Measurements from ENCODE around the gene NPC1.

The NPC1 gene

GRCh38 chr18:23572570-23572969, 13.7 kb downstream of the NPC1 start:
- DNase-seq (ENCODE audit: low read depth): no peak
- TF ChIP-seq MAX (IDR thresholded peaks at IDR 0.05; ENCODE audit: low read depth, low read length) (no peak), POLR2A (IDR thresholded peaks at IDR 0.05; ENCODE audit: extremely low read depth, insufficient read length) (no peak), MYC (IDR thresholded peaks at IDR 0.05; ENCODE audit: low read depth, low read length) (no peak), CTCF (IDR thresholded peaks at IDR 0.05; ENCODE audit: low read depth, low read length) (no peak)
- no peak overlapping the region for H3K4me3 ChIP-seq (ENCODE audit: low read depth, low read length)

- no peak for DNase-seq (ENCODE audit: low read depth)
Measured at GRCh38 chr18:23572012-23572411, 14.3 kb downstream of the NPC1 start.

GRCh38 chr18:23570912-23571504, 15.3 kb downstream of the NPC1 start:
- H3K4me3 ChIP-seq (ENCODE audit: low read depth, low read length): no peak overlapping the region
- no peak for DNase-seq (ENCODE audit: low read depth)
- TF ChIP-seq POLR2A (IDR thresholded peaks at IDR 0.05; ENCODE audit: extremely low read depth, insufficient read length) (no peak), MYC (IDR thresholded peaks at IDR 0.05; ENCODE audit: low read depth, low read length) (no peak)

More at GRCh38 chr18:23572012-23572411, 14.3 kb downstream of the NPC1 start:
- TF ChIP-seq CTCF (IDR thresholded peaks at IDR 0.05; ENCODE audit: low read depth, low read length) (no peak), MAX (IDR thresholded peaks at IDR 0.05; ENCODE audit: low read depth, low read length) (no peak), POLR2A (IDR thresholded peaks at IDR 0.05; ENCODE audit: extremely low read depth, insufficient read length) (no peak), MYC (IDR thresholded peaks at IDR 0.05; ENCODE audit: low read depth, low read length) (no peak)
- no peak overlapping the region for H3K4me3 ChIP-seq (ENCODE audit: low read depth, low read length)

GRCh38 chr18:23569299-23570063, 16.8 kb downstream of the NPC1 start:
- no peak for TF ChIP-seq CTCF (IDR thresholded peaks at IDR 0.05; ENCODE audit: low read depth, low read length)
- no peak for TF ChIP-seq MYC (IDR thresholded peaks at IDR 0.05; ENCODE audit: low read depth, low read length)
- TF ChIP-seq MAX (IDR thresholded peaks at IDR 0.05; ENCODE audit: low read depth, low read length): no peak
- no peak for TF ChIP-seq POLR2A (IDR thresholded peaks at IDR 0.05; ENCODE audit: extremely low read depth, insufficient read length)
- no peak for DNase-seq (ENCODE audit: low read depth)
- no peak overlapping the region for H3K4me3 ChIP-seq (ENCODE audit: low read depth, low read length)

- TF ChIP-seq MAX (IDR thresholded peaks at IDR 0.05; ENCODE audit: low read depth, low read length) (no peak), CTCF (IDR thresholded peaks at IDR 0.05; ENCODE audit: low read depth, low read length) (no peak), POLR2A (IDR thresholded peaks at IDR 0.05; ENCODE audit: extremely low read depth, insufficient read length) (no peak)
- no peak for DNase-seq (ENCODE audit: low read depth)
- H3K4me3 ChIP-seq (ENCODE audit: low read depth, low read length): no peak overlapping the region
Measured at GRCh38 chr18:23568281-23569138, 17.8 kb downstream of the NPC1 start.

GRCh38 chr18:23567671-23568070, 18.6 kb downstream of the NPC1 start:
- H3K4me3 ChIP-seq (ENCODE audit: low read depth, low read length): no peak overlapping the region
- no peak for TF ChIP-seq CTCF (IDR thresholded peaks at IDR 0.05; ENCODE audit: low read depth, low read length)
- no peak for TF ChIP-seq MAX (IDR thresholded peaks at IDR 0.05; ENCODE audit: low read depth, low read length)
- no peak for TF ChIP-seq MYC (IDR thresholded peaks at IDR 0.05; ENCODE audit: low read depth, low read length)
- TF ChIP-seq POLR2A (IDR thresholded peaks at IDR 0.05; ENCODE audit: extremely low read depth, insufficient read length): no peak
- DNase-seq (ENCODE audit: low read depth): no peak
